GM13977 (cell line): ENCODE data around the gene DACH1.

Experiments used
- DNase-seq: peaks from one replicate; pipeline ENCODE4 v3.0.0; 2012; ENCODE audit warnings: low spot score
- CTCF ChIP-seq: IDR thresholded peaks from 2 replicates; pipeline ENCODE4 v1.5.1; 2012; ENCODE audit warnings: mild to moderate bottlenecking, control low read depth; ENCODE audit not compliant: insufficient read depth; ENCODE audit errors: extremely low read depth, missing control alignments
- in situ Hi-C: fragments of 300-500 bp; cut with MboI; formaldehyde crosslinking; loops from one replicate; pipeline ENCODE4 v1.12.0; 2022; ENCODE audit warnings: low sequenced_read_pairs, low pct_unique_long_range_greater_than_20kb, mixed read lengths, inconsistent platforms; ENCODE audit not compliant: unreplicated experiment

DACH1 gene

DNA sequence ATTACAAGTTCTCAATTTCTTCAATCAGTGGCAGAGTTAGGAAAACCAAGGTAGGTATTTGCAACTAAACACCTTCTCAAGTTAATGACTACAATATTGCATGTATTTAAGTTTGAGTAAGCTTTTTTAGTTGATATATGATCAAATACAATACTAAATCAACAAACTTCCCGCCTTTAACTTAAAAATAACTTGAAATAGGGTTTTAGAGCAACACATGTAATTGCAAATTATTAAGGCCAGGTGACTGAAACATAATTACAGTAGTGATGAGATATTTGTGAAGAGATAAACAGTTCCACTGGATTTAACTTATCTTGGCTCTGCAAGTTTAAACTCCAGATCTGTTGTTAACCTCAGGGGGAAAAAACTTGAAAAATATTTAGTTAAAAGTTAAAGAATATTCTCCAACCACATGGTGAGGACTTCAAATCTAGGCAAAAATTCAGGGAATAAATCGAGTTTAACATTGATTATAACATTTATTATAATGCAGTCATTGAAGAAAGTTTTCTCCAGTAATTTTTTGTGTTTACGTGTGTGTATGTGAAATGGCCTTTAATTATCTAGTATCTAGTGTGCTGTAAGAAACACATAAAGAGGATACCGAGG, 3.6 kb downstream of the DACH1 start:
- TF ChIP-seq CTCF, result no peak
- in situ Hi-C loops, result no loop called here
- no peak for DNase-seq

- in situ Hi-C loops, result no loop called here
- TF ChIP-seq CTCF, result no peak
- no peak for DNase-seq
Measured at GRCh38 chr13:71862459-71862943, 4.5 kb downstream of the DACH1 start.

GRCh38 chr13:71861769-71862458, 5.1 kb downstream of the DACH1 start:
- in situ Hi-C loops, result no loop called here
- no peak for TF ChIP-seq CTCF
- DNase-seq, result no peak

- TF ChIP-seq CTCF, result no peak
- in situ Hi-C loops, result no loop called here
- no peak for DNase-seq
Measured at GRCh38 chr13:71860547-71861138, 6.4 kb downstream of the DACH1 start.

- in situ Hi-C loops, result no loop called here
- DNase-seq, result no peak
- TF ChIP-seq CTCF, result no peak
Measured at GRCh38 chr13:71858647-71859046, 8.4 kb downstream of the DACH1 start.

DNA sequence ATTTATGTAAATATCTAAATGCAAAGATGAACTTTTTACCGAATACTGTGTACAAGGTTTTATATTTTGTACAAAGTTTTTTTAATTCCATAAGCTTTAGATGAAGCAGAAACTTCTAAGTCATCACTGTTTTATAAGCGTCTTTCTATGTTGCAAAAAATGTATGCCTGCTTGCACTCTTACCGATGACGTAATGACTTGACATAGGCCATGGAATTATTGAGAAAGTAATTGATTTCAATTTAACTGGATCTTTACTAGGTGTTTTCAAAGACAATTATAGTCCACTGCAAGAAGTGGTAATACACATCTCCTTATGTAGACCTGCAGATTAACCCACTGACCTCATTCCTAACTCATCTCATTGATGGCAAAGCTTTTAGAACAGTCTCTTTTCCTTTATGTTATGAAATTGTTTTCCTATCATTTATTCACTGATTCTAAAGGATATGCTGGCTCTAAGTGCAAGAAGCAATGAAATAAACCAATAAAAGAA, 10.4 kb downstream of the DACH1 start:
- no peak for TF ChIP-seq CTCF
- in situ Hi-C loops, result no loop called here

More for the DNA sequence above, 10.4 kb downstream of the DACH1 start:
- DNase-seq, result no peak
